Astrocyte (in vitro differentiated cells and primary cell): ENCODE results near the gene PRKCG. TPM values are rescaled to one million over a fixed set of nuclear protein-coding genes. Genes with fewer than 3 reads are reported as not detected.

Experiments
- DNase-seq: peaks from one replicate; pipeline ENCODE4 v3.0.0-alpha.2; 2010; ENCODE audit warnings: low read depth
- FAIRE-seq: peaks from 2 replicates; lab custom pipeline; 2011; peaks lifted over from hg19 to GRCh38; lab: Jason Lieb, UNC
- H2AFZ ChIP-seq: 2 replicates; pipeline ENCODE4 v1.6.0; 2012; ENCODE audit warnings: low read depth, low read length, inconsistent platforms
- H3K27ac ChIP-seq: 2 replicates; pipeline ENCODE4 v1.5.1; 2011; ENCODE audit warnings: low read depth, low read length, inconsistent platforms
- H3K27me3 ChIP-seq: 2 replicates; pipeline ENCODE4 v1.6.0; 2011; ENCODE audit warnings: low read length, inconsistent platforms; ENCODE audit not compliant: insufficient read depth
- H3K36me3 ChIP-seq: 2 replicates; pipeline ENCODE4 v1.5.1; 2011; ENCODE audit warnings: low read length, inconsistent platforms; ENCODE audit not compliant: insufficient read depth
- H3K4me1 ChIP-seq: 2 replicates; pipeline ENCODE4 v1.5.1; 2011; ENCODE audit warnings: low read length, inconsistent platforms; ENCODE audit not compliant: insufficient read depth
- H3K4me2 ChIP-seq: 2 replicates; pipeline ENCODE4 v1.6.0; 2012; ENCODE audit warnings: low read length, inconsistent platforms
- H3K4me3 ChIP-seq: 2 replicates; pipeline ENCODE4 v1.5.1; 2011; ENCODE audit warnings: low read depth, mild to moderate bottlenecking, low read length, inconsistent platforms; ENCODE audit not compliant: insufficient read depth
- H3K79me2 ChIP-seq: 2 replicates; pipeline ENCODE4 v1.6.0; 2012; ENCODE audit warnings: mild to moderate bottlenecking, low read length, inconsistent platforms; ENCODE audit not compliant: insufficient read depth
- H3K9ac ChIP-seq: 2 replicates; pipeline ENCODE4 v1.6.0; 2012; ENCODE audit warnings: mild to moderate bottlenecking, low read length, inconsistent platforms
- H3K9me3 ChIP-seq: 2 replicates; pipeline ENCODE4 v1.5.1; 2012; ENCODE audit warnings: low read depth, mild to moderate bottlenecking, low read length, inconsistent platforms; ENCODE audit not compliant: insufficient read depth
- H4K20me1 ChIP-seq: 2 replicates; pipeline ENCODE4 v1.6.0; 2012; ENCODE audit warnings: low read length, inconsistent platforms; ENCODE audit not compliant: insufficient read depth
- H3K27ac Mint-ChIP-seq: one replicate; pipeline ENCODE4 v1.8.0; 2021; ENCODE audit warnings: mild to moderate bottlenecking, mixed read lengths; ENCODE audit not compliant: unreplicated experiment
- H3K27me3 Mint-ChIP-seq: one replicate; pipeline ENCODE4 v1.8.0; 2021; ENCODE audit warnings: low read depth, mixed read lengths; ENCODE audit not compliant: unreplicated experiment
- H3K36me3 Mint-ChIP-seq: one replicate; pipeline ENCODE4 v1.8.0; 2021; ENCODE audit warnings: low read depth, mixed read lengths; ENCODE audit not compliant: unreplicated experiment
- H3K4me1 Mint-ChIP-seq: one replicate; pipeline ENCODE4 v1.8.0; 2021; ENCODE audit warnings: low read depth, mixed read lengths; ENCODE audit not compliant: unreplicated experiment
- H3K4me3 Mint-ChIP-seq: one replicate; pipeline ENCODE4 v1.8.0; 2021; ENCODE audit warnings: mild to moderate bottlenecking, moderate library complexity, mixed read lengths; ENCODE audit not compliant: unreplicated experiment
- H3K9me3 Mint-ChIP-seq: one replicate; pipeline ENCODE4 v1.8.0; 2021; ENCODE audit warnings: mild to moderate bottlenecking, mixed read lengths; ENCODE audit not compliant: unreplicated experiment
- EZH2 ChIP-seq: IDR thresholded peaks from 2 replicates; pipeline ENCODE4 v1.6.1; 2012; ENCODE audit warnings: mild to moderate bottlenecking, low read length, inconsistent platforms; ENCODE audit not compliant: insufficient read depth
- total RNA-seq: library from RNA; stranded (reverse); gene quantifications from 2 replicates; pipeline ENCODE4 v1.2.1, GENCODE V29; 2021
- TF ChIP-seq, protein P1 (sequence below): IDR thresholded peaks from 2 replicates; pipeline ENCODE4 v1.5.1; 2011; ENCODE audit warnings: low read depth, mild to moderate bottlenecking, inconsistent platforms, low read length, moderate library complexity; ENCODE audit not compliant: insufficient read depth

PRKCG gene
- total RNA-seq, 1 donor from 2014 or later: 0.41 TPM

DNA sequence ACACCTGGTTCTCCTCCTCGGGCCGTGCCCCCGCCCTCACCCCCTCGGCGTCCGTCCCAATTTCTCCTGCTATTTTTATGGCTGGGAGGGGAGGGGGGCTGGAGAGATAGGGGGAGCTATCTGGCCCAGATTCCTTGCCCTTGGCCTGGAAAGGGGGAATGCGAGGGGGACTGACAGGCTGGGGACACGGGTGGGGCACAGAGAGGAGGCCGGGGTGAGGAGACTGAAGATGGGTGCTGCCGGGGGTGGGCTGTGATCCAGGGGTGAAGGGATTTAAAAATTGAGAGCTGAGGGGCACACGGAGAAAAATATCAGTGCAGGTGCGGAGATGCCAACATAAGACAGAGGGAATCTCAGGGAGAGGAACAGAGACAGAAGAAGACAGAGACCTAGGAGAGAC is 2.3 kb downstream of the PRKCG start:
- Histone ChIP-seq H3K27me3 (peaks cover 51% of the 10 kb centered on the region), H3K27ac (no peak overlapping the region), H4K20me1 (no peaks in the 10 kb centered on the region), H3K9me3 (no peaks in the 10 kb centered on the region), H3K36me3 (no peaks in the 10 kb centered on the region), H3K79me2 (no peaks in the 10 kb centered on the region), H2AFZ (no peak overlapping the region), H3K9ac (no peak overlapping the region), H3K4me2 (no peak overlapping the region), H3K4me3 (no peak overlapping the region), H3K4me1 (peaks cover 11% of the 10 kb centered on the region)
- Mint-ChIP-seq H3K4me3 (peak overlapping the region; percentile 9), H3K27ac (no peak overlapping the region), H3K27me3 (peaks cover 30% of the 10 kb centered on the region), H3K4me1 (no peaks in the 10 kb centered on the region), H3K9me3 (no peaks in the 10 kb centered on the region), H3K36me3 (no peaks in the 10 kb centered on the region)
- DNase-seq (no peak), FAIRE-seq (no peak)
- TF ChIP-seq EZH2: no peak
- TF ChIP-seq, protein P1, sequence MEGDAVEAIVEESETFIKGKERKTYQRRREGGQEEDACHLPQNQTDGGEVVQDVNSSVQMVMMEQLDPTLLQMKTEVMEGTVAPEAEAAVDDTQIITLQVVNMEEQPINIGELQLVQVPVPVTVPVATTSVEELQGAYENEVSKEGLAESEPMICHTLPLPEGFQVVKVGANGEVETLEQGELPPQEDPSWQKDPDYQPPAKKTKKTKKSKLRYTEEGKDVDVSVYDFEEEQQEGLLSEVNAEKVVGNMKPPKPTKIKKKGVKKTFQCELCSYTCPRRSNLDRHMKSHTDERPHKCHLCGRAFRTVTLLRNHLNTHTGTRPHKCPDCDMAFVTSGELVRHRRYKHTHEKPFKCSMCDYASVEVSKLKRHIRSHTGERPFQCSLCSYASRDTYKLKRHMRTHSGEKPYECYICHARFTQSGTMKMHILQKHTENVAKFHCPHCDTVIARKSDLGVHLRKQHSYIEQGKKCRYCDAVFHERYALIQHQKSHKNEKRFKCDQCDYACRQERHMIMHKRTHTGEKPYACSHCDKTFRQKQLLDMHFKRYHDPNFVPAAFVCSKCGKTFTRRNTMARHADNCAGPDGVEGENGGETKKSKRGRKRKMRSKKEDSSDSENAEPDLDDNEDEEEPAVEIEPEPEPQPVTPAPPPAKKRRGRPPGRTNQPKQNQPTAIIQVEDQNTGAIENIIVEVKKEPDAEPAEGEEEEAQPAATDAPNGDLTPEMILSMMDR: no peak

DNA sequence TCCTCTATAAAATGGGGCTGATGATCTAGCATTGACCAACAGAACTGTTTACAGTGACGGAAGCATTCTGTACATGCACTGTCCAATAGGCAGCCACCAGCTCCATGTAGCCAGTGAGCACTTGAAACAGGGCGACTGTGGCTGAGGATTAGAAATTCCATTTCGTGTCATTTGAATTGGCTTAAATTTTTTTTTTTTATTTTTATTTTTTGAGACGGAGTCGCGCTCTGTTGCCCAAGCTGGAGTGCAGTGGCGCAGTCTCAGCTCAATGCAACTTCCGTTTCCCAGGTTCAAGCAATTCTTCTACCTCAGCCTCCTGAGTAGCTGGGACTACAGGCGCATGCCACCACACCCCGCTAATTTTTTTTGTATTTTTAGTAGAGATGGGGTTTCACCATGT is 3.0 kb downstream of the PRKCG start:
- H2AFZ ChIP-seq: no peak overlapping the region
- no peaks in the 10 kb centered on the region for H3K9me3 ChIP-seq
- H3K27ac ChIP-seq: no peak overlapping the region
- peaks cover 47% of the 10 kb centered on the region for H3K27me3 ChIP-seq
- H3K27ac Mint-ChIP-seq: no peak overlapping the region
- H4K20me1 ChIP-seq: no peaks in the 10 kb centered on the region
- H3K79me2 ChIP-seq: no peaks in the 10 kb centered on the region
- no peak overlapping the region for H3K4me2 ChIP-seq
- H3K36me3 ChIP-seq: no peaks in the 10 kb centered on the region
- TF ChIP-seq, protein P1: no peak
- no peak for TF ChIP-seq EZH2
- DNase-seq: no peak
- H3K4me1 ChIP-seq: peaks cover 11% of the 10 kb centered on the region
- no peak overlapping the region for H3K4me3 Mint-ChIP-seq
- no peaks in the 10 kb centered on the region for H3K4me1 Mint-ChIP-seq
- H3K4me3 ChIP-seq: no peak overlapping the region
- no peaks in the 10 kb centered on the region for H3K9me3 Mint-ChIP-seq
- no peak for FAIRE-seq
- H3K9ac ChIP-seq: no peak overlapping the region
- H3K27me3 Mint-ChIP-seq: peaks cover 31% of the 10 kb centered on the region
- no peaks in the 10 kb centered on the region for H3K36me3 Mint-ChIP-seq

DNA sequence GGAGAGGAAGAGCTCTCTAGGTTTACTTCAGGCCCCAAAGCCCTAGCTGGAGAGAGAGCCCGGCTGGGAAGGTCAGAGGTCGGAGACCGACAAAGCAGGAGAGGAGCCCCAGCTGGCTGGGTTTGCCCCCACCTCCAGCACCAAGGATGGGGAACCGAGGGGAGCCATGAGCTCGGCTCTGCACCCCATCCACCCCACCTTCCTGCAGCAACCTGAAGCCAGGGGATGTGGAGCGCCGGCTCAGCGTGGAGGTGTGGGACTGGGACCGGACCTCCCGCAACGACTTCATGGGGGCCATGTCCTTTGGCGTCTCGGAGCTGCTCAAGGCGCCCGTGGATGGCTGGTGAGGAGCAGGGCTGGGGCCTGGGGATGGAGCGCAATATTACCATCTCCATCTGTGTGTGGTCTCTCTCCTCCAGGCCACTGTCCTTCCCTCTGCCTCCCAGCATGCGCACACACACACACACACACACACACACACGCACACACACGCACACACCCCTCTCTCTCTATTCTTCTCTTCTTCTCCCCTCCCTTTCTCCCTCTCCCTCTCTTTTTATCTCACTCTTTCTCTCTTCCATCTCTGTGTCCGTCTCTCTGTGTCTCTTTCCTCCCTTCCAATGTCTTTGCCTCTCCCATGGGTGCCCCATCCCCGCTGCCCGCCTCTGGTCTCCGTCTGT is 10.4 kb downstream of the PRKCG start:
- Histone ChIP-seq H3K27ac (no peak overlapping the region), H3K9ac (no peak overlapping the region), H3K4me3 (no peak overlapping the region), H3K4me2 (no peak overlapping the region), H2AFZ (no peak overlapping the region), H3K4me1 (no peaks in the 10 kb centered on the region), H3K9me3 (no peaks in the 10 kb centered on the region), H4K20me1 (no peaks in the 10 kb centered on the region), H3K36me3 (no peaks in the 10 kb centered on the region), H3K79me2 (no peaks in the 10 kb centered on the region), H3K27me3 (peaks cover 8% of the 10 kb centered on the region)
- no peak overlapping the region for H3K27ac Mint-ChIP-seq
- DNase-seq (no peak), FAIRE-seq (no peak)
- no peaks in the 10 kb centered on the region for H3K36me3 Mint-ChIP-seq
- TF ChIP-seq EZH2: no peak
- H3K27me3 Mint-ChIP-seq: peaks cover 40% of the 10 kb centered on the region
- no peaks in the 10 kb centered on the region for H3K4me1 Mint-ChIP-seq
- H3K4me3 Mint-ChIP-seq: peak overlapping the region; percentile 34
- no peaks in the 10 kb centered on the region for H3K9me3 Mint-ChIP-seq
